ENCODE results near the gene PSMG1. TPM values are rescaled to one million over a fixed set of nuclear protein-coding genes. Genes with fewer than 3 reads are reported as not detected.

PSMG1 gene
- total and polyA plus RNA-seq, 2 of the 8 experiments (the other 6 are each of a cell fraction or from before 2014, with no cell fraction given) = 50.7 to 93.7 TPM

GRCh38 chr21:39153842-39154241 lies 29.4 kb downstream of the PSMG1 start (continued):
- TF ChIP-seq ATF2 (IDR thresholded peaks at IDR 0.05; ENCODE audit: low read length) (no peak), HDAC6 (IDR thresholded peaks at IDR 0.05; ENCODE audit: low read depth, low read length) (no peak), SIN3A (conservative IDR thresholded peaks at IDR 0.05 in 1 of 2, IDR thresholded peaks at IDR 0.05 in 1 of 2; ENCODE audit: low read depth in 1 of 2, low read length in 2 of 2) (no peak), CBX5 (IDR thresholded peaks at IDR 0.05; ENCODE audit: low read depth, low read length) (no peak), HDAC2 (IDR thresholded peaks at IDR 0.05; ENCODE audit: borderline replicate concordance in 1 of 2, low read depth in 2 of 2, low read length in 2 of 2) (no peak), USF2 (IDR thresholded peaks at IDR 0.05; ENCODE audit: low read length) (no peak), YY1 (IDR thresholded peaks at IDR 0.05; ENCODE audit: low read depth, low read length) (no peak)

Data from H1 (cell line).